SK-MEL-5 (cell line): ENCODE measurements around the gene CAMTA1. TPM values are rescaled to one million over a fixed set of nuclear protein-coding genes. Genes with fewer than 3 reads are reported as not detected.

ENCODE experiments used
- DNase-seq: peaks from one replicate; pipeline ENCODE4 v3.0.0-alpha.2; 2016; ENCODE audit warnings: low read depth, low spot score
- in situ Hi-C: cut with HindIII; loops from 2 replicates; pipeline ENCODE4 v1.10.0; 2016; ENCODE audit warnings: low sequenced_read_pairs, high pct_unique_total_duplicates, low pct_unique_long_range_greater_than_20kb
- total RNA-seq: library from RNA; depleted of rRNA; stranded (reverse); fragments of >200 nt; shearing (Covaris generic); gene quantifications from 2 replicates; pipeline ENCODE4 v1.2.3, GENCODE V29; 2014

The CAMTA1 gene
- total RNA-seq, 1 experiment from 2014 or later = 47.4 TPM

- in situ Hi-C loops = no loop called here
- DNase-seq = no peak
Observed at GRCh38 chr1:7625401-7625800, 840.1 kb downstream of the CAMTA1 start.

- DNase-seq = no peak
- in situ Hi-C loops = no loop called here
Observed at GRCh38 chr1:7628273-7628672, 843.0 kb downstream of the CAMTA1 start.

GRCh38 chr1:7629011-7629410 lies 843.8 kb downstream of the CAMTA1 start:
- no peak for DNase-seq
- in situ Hi-C loops = no loop called here

GRCh38 chr1:7629465-7630195 lies 844.4 kb downstream of the CAMTA1 start:
- DNase-seq = no peak
- in situ Hi-C loops = no loop called here

GRCh38 chr1:7630378-7630777 lies 845.1 kb downstream of the CAMTA1 start:
- in situ Hi-C loops = no loop called here

GRCh38 chr1:7632176-7632575 lies 846.9 kb downstream of the CAMTA1 start:
- no peak for DNase-seq
- in situ Hi-C loops = no loop called here

More at GRCh38 chr1:7630378-7630777, 845.1 kb downstream of the CAMTA1 start:
- DNase-seq = no peak

GRCh38 chr1:7632681-7633080 lies 847.4 kb downstream of the CAMTA1 start:
- in situ Hi-C loops = no loop called here
- no peak for DNase-seq

GRCh38 chr1:7633506-7634245 lies 848.4 kb downstream of the CAMTA1 start:
- DNase-seq = no peak
- in situ Hi-C loops = no loop called here

- in situ Hi-C loops = no loop called here
- DNase-seq = no peak
Observed at GRCh38 chr1:7634546-7635240, 849.4 kb downstream of the CAMTA1 start.

- no peak for DNase-seq
- in situ Hi-C loops = no loop called here
Observed at GRCh38 chr1:7636795-7637526, 851.7 kb downstream of the CAMTA1 start.

GRCh38 chr1:7638078-7638477 lies 852.8 kb downstream of the CAMTA1 start:
- in situ Hi-C loops = no loop called here

GRCh38 chr1:7639435-7640131 lies 854.3 kb downstream of the CAMTA1 start:
- no peak for DNase-seq
- in situ Hi-C loops = no loop called here

More at GRCh38 chr1:7638078-7638477, 852.8 kb downstream of the CAMTA1 start:
- no peak for DNase-seq

- DNase-seq = no peak
- in situ Hi-C loops = no loop called here
Observed at GRCh38 chr1:7640350-7640749, 855.1 kb downstream of the CAMTA1 start.

- DNase-seq = no peak
- in situ Hi-C loops = no loop called here
Observed at GRCh38 chr1:7640920-7641585, 855.8 kb downstream of the CAMTA1 start.

- in situ Hi-C loops = no loop called here
- DNase-seq = no peak
Observed at GRCh38 chr1:7641587-7642417, 856.5 kb downstream of the CAMTA1 start.

GRCh38 chr1:7642418-7642704 lies 857.1 kb downstream of the CAMTA1 start:
- in situ Hi-C loops = no loop called here

More at GRCh38 chr1:7642418-7642704, 857.1 kb downstream of the CAMTA1 start:
- DNase-seq = no peak
